ENCODE results near the gene RFK.

The RFK gene

DNA sequence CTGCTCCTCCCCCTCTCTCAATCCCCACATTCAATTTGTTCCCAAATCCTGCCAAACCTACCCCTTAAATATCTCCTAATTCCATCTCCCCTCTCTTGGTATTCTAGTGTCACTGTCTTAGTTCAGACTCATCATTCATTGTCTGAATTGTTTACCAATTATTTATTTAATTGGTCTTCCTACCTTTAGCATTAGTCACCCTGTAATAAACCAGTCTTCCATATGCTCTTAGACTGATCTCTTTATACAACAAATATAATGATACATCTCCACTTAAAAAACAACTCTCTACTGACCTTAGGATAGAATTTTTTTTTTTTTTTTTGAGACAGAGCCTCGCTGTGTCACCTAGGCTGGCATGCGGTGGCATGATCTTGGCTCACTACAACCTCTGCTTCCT lies 51.4 kb downstream of the RFK start:
- TF ChIP-seq, protein P1, sequence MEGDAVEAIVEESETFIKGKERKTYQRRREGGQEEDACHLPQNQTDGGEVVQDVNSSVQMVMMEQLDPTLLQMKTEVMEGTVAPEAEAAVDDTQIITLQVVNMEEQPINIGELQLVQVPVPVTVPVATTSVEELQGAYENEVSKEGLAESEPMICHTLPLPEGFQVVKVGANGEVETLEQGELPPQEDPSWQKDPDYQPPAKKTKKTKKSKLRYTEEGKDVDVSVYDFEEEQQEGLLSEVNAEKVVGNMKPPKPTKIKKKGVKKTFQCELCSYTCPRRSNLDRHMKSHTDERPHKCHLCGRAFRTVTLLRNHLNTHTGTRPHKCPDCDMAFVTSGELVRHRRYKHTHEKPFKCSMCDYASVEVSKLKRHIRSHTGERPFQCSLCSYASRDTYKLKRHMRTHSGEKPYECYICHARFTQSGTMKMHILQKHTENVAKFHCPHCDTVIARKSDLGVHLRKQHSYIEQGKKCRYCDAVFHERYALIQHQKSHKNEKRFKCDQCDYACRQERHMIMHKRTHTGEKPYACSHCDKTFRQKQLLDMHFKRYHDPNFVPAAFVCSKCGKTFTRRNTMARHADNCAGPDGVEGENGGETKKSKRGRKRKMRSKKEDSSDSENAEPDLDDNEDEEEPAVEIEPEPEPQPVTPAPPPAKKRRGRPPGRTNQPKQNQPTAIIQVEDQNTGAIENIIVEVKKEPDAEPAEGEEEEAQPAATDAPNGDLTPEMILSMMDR (conservative IDR thresholded peaks at IDR 0.05): no peak
- TF ChIP-seq ZFX (IDR thresholded peaks at IDR 0.05): no peak
- H3K27ac ChIP-seq: no peak overlapping the region

- no peak overlapping the region for H3K27ac ChIP-seq
- TF ChIP-seq ZFX (IDR thresholded peaks at IDR 0.05): no peak
- TF ChIP-seq, protein P1 (conservative IDR thresholded peaks at IDR 0.05): no peak
Observed at GRCh38 chr9:76342201-76342600, 52.0 kb downstream of the RFK start.

DNA sequence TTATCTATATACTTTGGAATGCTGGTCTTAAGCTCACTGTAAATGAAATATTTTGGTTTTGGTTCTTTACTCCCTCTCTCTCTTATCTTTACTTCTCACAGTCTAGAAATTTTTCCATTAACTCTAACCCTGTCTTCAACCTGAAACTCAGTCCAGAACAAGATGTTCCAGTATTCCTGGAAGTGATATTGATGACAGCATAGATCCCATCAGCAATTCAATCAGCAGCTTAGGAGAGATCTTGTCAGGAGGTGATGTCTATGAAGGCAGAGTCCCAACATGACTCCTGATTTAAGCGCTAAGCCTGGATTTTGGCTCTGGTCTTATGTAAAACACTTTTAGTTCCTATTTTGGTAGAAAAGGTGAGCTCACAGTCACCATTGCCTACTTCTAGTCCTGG lies 52.6 kb downstream of the RFK start:
- no peak for TF ChIP-seq ZFX (IDR thresholded peaks at IDR 0.05)
- TF ChIP-seq, protein P1 (conservative IDR thresholded peaks at IDR 0.05): no peak
- no peak overlapping the region for H3K27ac ChIP-seq

GRCh38 chr9:76338418-76338817 lies 55.8 kb downstream of the RFK start:
- H3K27ac ChIP-seq: no peak overlapping the region
- no peak for TF ChIP-seq ZFX (IDR thresholded peaks at IDR 0.05)
- TF ChIP-seq, protein P1 (conservative IDR thresholded peaks at IDR 0.05): no peak

- TF ChIP-seq, protein P1 (conservative IDR thresholded peaks at IDR 0.05): no peak
- no peak for TF ChIP-seq ZFX (IDR thresholded peaks at IDR 0.05)
Observed at GRCh38 chr9:76336027-76336426, 58.2 kb downstream of the RFK start.

More at GRCh38 chr9:76336027-76336426, 58.2 kb downstream of the RFK start:
- no peak overlapping the region for H3K27ac ChIP-seq

All from C4-2B (cell line).